ENCODE data around the gene HOXA7. TPM values are rescaled to one million over a fixed set of nuclear protein-coding genes. Genes with fewer than 3 reads are reported as not detected.
A peak's percentile ranks its signal among the peaks of the same experiment; 100 is the strongest.

HOXA7 gene
- total RNA-seq, 2 experiments from 2014 or later, result not detected

- POLR2A ChIA-PET, result no interaction called here
- H3K36me3 Mint-ChIP-seq (ENCODE audit: low read depth), result no peaks in the 10 kb centered on the region
These were observed 15.1 kb downstream of the HOXA7 start for GRCh38 chr7:27141137-27141922.

GRCh38 chr7:27140126-27140857 lies 16.2 kb downstream of the HOXA7 start:
- CTCF ChIA-PET, result interaction anchor here (2.0 kb wide), 1 partner anchor 10 kb away, joined by 7 read pairs; no protein-coding TSS in a partner anchor
- H3K4me3 Mint-ChIP-seq, result no peak overlapping the region
- no peak overlapping the region for H3K27ac Mint-ChIP-seq
- H3K36me3 Mint-ChIP-seq (ENCODE audit: low read depth), result no peaks in the 10 kb centered on the region
- DNase-seq, result no peak
- H3K4me1 Mint-ChIP-seq, result peaks cover 4% of the 10 kb centered on the region
- peaks cover 30% of the 10 kb centered on the region for H3K27me3 Mint-ChIP-seq
- H3K9me3 Mint-ChIP-seq, result no peaks in the 10 kb centered on the region
- POLR2A ChIA-PET, result no interaction called here

More at GRCh38 chr7:27141137-27141922, 15.1 kb downstream of the HOXA7 start:
- CTCF ChIA-PET, result interaction anchor here (2.0 kb wide), 1 partner anchor 9 kb away, joined by 7 read pairs; no protein-coding TSS in a partner anchor
- Mint-ChIP-seq H3K4me1 (no peaks in the 10 kb centered on the region), H3K27me3 (peaks cover 24% of the 10 kb centered on the region), H3K9me3 (no peaks in the 10 kb centered on the region), H3K27ac (no peak overlapping the region), H3K4me3 (no peak overlapping the region)
- no peak for DNase-seq

- H3K9me3 Mint-ChIP-seq, result no peaks in the 10 kb centered on the region
- H3K4me1 Mint-ChIP-seq, result peaks cover 12% of the 10 kb centered on the region
- H3K36me3 Mint-ChIP-seq (ENCODE audit: low read depth), result no peaks in the 10 kb centered on the region
- ChIA-PET POLR2A (no interaction called here), CTCF (no interaction called here)
- H3K27ac Mint-ChIP-seq, result no peak overlapping the region
- H3K27me3 Mint-ChIP-seq, result peaks cover 36% of the 10 kb centered on the region
- no peak for DNase-seq
- H3K4me3 Mint-ChIP-seq, result no peak overlapping the region
These were observed 16.9 kb downstream of the HOXA7 start for GRCh38 chr7:27139334-27140125.

GRCh38 chr7:27138985-27139333 lies 17.5 kb downstream of the HOXA7 start:
- Mint-ChIP-seq H3K27ac (no peak overlapping the region), H3K4me1 (peaks cover 18% of the 10 kb centered on the region), H3K4me3 (no peak overlapping the region), H3K27me3 (peaks cover 41% of the 10 kb centered on the region), H3K36me3 (ENCODE audit: low read depth) (no peaks in the 10 kb centered on the region), H3K9me3 (no peaks in the 10 kb centered on the region)
- DNase-seq, result no peak
- ChIA-PET CTCF (no interaction called here), POLR2A (no interaction called here)

GRCh38 chr7:27138472-27138871 lies 18.0 kb downstream of the HOXA7 start:
- Mint-ChIP-seq H3K27ac (no peak overlapping the region), H3K4me1 (peaks cover 20% of the 10 kb centered on the region), H3K4me3 (no peak overlapping the region), H3K27me3 (peaks cover 44% of the 10 kb centered on the region), H3K36me3 (ENCODE audit: low read depth) (no peaks in the 10 kb centered on the region), H3K9me3 (no peaks in the 10 kb centered on the region)
- DNase-seq, result no peak
- ChIA-PET POLR2A (no interaction called here), CTCF (no interaction called here)

- POLR2A ChIA-PET, result no interaction called here
- CTCF ChIA-PET, result no interaction called here
- H3K27me3 Mint-ChIP-seq, result peaks cover 50% of the 10 kb centered on the region
- no peak overlapping the region for H3K4me3 Mint-ChIP-seq
- H3K9me3 Mint-ChIP-seq, result no peaks in the 10 kb centered on the region
- peaks cover 20% of the 10 kb centered on the region for H3K4me1 Mint-ChIP-seq
- H3K36me3 Mint-ChIP-seq (ENCODE audit: low read depth), result no peaks in the 10 kb centered on the region
- no peak for DNase-seq
- H3K27ac Mint-ChIP-seq, result no peak overlapping the region
These were observed 18.7 kb downstream of the HOXA7 start for GRCh38 chr7:27137640-27138315.

- H3K4me1 Mint-ChIP-seq, result peaks cover 20% of the 10 kb centered on the region
- H3K27ac Mint-ChIP-seq, result no peak overlapping the region
- DNase-seq, result no peak
- H3K4me3 Mint-ChIP-seq, result no peak overlapping the region
- H3K27me3 Mint-ChIP-seq, result peaks cover 60% of the 10 kb centered on the region
- CTCF ChIA-PET, result no interaction called here
- no peaks in the 10 kb centered on the region for H3K9me3 Mint-ChIP-seq
- no peaks in the 10 kb centered on the region for H3K36me3 Mint-ChIP-seq (ENCODE audit: low read depth)
- POLR2A ChIA-PET, result interaction anchor here (0.7 kb wide), 1 partner anchor 104 kb away, joined by 3 read pairs; no protein-coding TSS in a partner anchor
These were observed 22.1 kb downstream of the HOXA7 start for GRCh38 chr7:27134392-27134791.

GRCh38 chr7:27133409-27134231 lies 22.9 kb downstream of the HOXA7 start:
- CTCF ChIA-PET, result no interaction called here
- Mint-ChIP-seq H3K27ac (no peak overlapping the region), H3K9me3 (no peaks in the 10 kb centered on the region), H3K27me3 (peaks cover 62% of the 10 kb centered on the region), H3K36me3 (ENCODE audit: low read depth) (no peaks in the 10 kb centered on the region), H3K4me3 (no peak overlapping the region), H3K4me1 (peaks cover 20% of the 10 kb centered on the region)
- POLR2A ChIA-PET, result no interaction called here
- DNase-seq, result no peak

- H3K4me1 Mint-ChIP-seq, result peaks cover 20% of the 10 kb centered on the region
- CTCF ChIA-PET, result no interaction called here
- POLR2A ChIA-PET, result no interaction called here
- peaks cover 65% of the 10 kb centered on the region for H3K27me3 Mint-ChIP-seq
- DNase-seq, result no peak
- H3K36me3 Mint-ChIP-seq (ENCODE audit: low read depth), result no peaks in the 10 kb centered on the region
- H3K27ac Mint-ChIP-seq, result no peak overlapping the region
- no peaks in the 10 kb centered on the region for H3K9me3 Mint-ChIP-seq
- no peak overlapping the region for H3K4me3 Mint-ChIP-seq
These were observed 23.5 kb downstream of the HOXA7 start for GRCh38 chr7:27132978-27133377.

- no peaks in the 10 kb centered on the region for H3K36me3 Mint-ChIP-seq (ENCODE audit: low read depth)
- no peak overlapping the region for H3K27ac Mint-ChIP-seq
- no peak overlapping the region for H3K4me3 Mint-ChIP-seq
- H3K4me1 Mint-ChIP-seq, result peaks cover 20% of the 10 kb centered on the region
- no peak for DNase-seq
- ChIA-PET CTCF (interaction anchor here (0.9 kb wide), 1 partner anchor 18 kb away, joined by 3 read pairs; no protein-coding TSS in a partner anchor), POLR2A (no interaction called here)
- H3K27me3 Mint-ChIP-seq, result peaks cover 65% of the 10 kb centered on the region
- H3K9me3 Mint-ChIP-seq, result no peaks in the 10 kb centered on the region
These were observed 24.3 kb downstream of the HOXA7 start for GRCh38 chr7:27132214-27132613.

GRCh38 chr7:27131390-27131819 lies 25.1 kb downstream of the HOXA7 start:
- CTCF ChIA-PET, result interaction anchor here (0.9 to 1.3 kb wide), 2 partner anchors 19 to 450 kb away, joined by 3 to 4 read pairs; no protein-coding TSS in a partner anchor
- DNase-seq, result no peak
- no peaks in the 10 kb centered on the region for H3K36me3 Mint-ChIP-seq (ENCODE audit: low read depth)
- peak overlapping the region; percentile 40 for H3K4me3 Mint-ChIP-seq
- POLR2A ChIA-PET, result no interaction called here
- H3K27me3 Mint-ChIP-seq, result peaks cover 65% of the 10 kb centered on the region
- H3K9me3 Mint-ChIP-seq, result no peaks in the 10 kb centered on the region
- H3K27ac Mint-ChIP-seq, result no peak overlapping the region
- H3K4me1 Mint-ChIP-seq, result peaks cover 20% of the 10 kb centered on the region

Data from activated CD4-positive, alpha-beta memory T cell treated with anti-CD3 and anti-CD28 coated beads, Interleukin-2, amount 10 ng/mL, durations not matched to agents 7 days and 5 days (primary cell).